GM20000 (cell line): ENCODE results near the gene SKP2.

Source experiments
- DNase-seq: peaks from one replicate; pipeline ENCODE4 v3.0.0; 2012; ENCODE audit warnings: low spot score
- CTCF ChIP-seq: IDR thresholded peaks from 2 replicates; pipeline ENCODE4 v1.5.1; 2012; ENCODE audit warnings: mild to moderate bottlenecking, control low read depth; ENCODE audit errors: extremely low read depth, missing control alignments

Gene SKP2

GRCh38 chr5:36160617-36161016 lies 8.7 kb downstream of the SKP2 start:
- TF ChIP-seq CTCF: no peak

GRCh38 chr5:36161361-36161760 lies 9.4 kb downstream of the SKP2 start:
- TF ChIP-seq CTCF: no peak
- DNase-seq: no peak

More at GRCh38 chr5:36160617-36161016, 8.7 kb downstream of the SKP2 start:
- no peak for DNase-seq

GRCh38 chr5:36162810-36163486 lies 11.0 kb downstream of the SKP2 start:
- TF ChIP-seq CTCF: no peak
- no peak for DNase-seq

- DNase-seq: no peak
- TF ChIP-seq CTCF: no peak
Measured at GRCh38 chr5:36164461-36164860, 12.6 kb downstream of the SKP2 start.

DNA sequence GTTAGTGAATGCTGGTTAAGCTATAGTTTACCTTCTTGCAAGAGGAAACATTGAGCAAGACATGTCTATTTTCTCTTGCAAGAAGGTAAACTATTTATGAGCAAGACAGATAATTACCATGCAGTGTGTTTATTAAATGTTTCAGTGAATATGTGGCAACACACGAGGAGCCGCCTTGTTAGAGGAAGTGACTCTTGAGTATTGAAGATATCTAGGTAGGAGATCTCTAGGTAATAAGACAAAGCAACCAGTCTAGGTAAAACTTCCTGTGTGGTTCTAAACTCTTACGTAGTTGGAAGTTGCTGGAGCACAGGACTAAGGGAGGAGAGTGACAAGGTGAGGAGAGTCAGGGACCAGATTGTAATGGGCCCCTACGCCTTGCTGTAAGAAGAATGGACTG lies 16.8 kb downstream of the SKP2 start:
- no peak for DNase-seq
- no peak for TF ChIP-seq CTCF

GRCh38 chr5:36170832-36171424 lies 19.0 kb downstream of the SKP2 start:
- DNase-seq: no peak
- TF ChIP-seq CTCF: no peak

GRCh38 chr5:36172599-36172998 lies 20.7 kb downstream of the SKP2 start:
- no peak for DNase-seq
- TF ChIP-seq CTCF: no peak
